Heart left ventricle (tissue), 13 donors: ENCODE data around the gene TMC4.

Experiments
- POLR2A ChIP-seq, 2 donors: fragments of 450-650 bp; IDR thresholded peaks; one replicate each; pipeline ENCODE4 v1.6.1; 2017; ENCODE audit warnings: antibody characterized with exemption in 2 of 2, mild to moderate bottlenecking in 2 of 2, moderate library complexity in 2 of 2
- TF ChIP-seq, protein P1 (sequence below), 12 donors: fragments of 200-600 bp; sonication (generic) in 4 of 12; IDR thresholded peaks; one replicate each; pipeline versions ENCODE4 v1.5.0 to v1.8.0; 2018 to 2022; ENCODE audit warnings: antibody characterized with exemption in 12 of 12, mild to moderate bottlenecking in 5 of 12
- donor health status: ischemic (EF 13 %, LVEDD 7.1; RV severe dilation, severe dysfunction).
- donor health status: DM: no; HTN: yes; CAD: no.
- donor health status: DM: no; HTN: no; CAD: no.
- donor health status: ischemic (EF 25% LVEDD 6.9; RV normal size, moderate dysfunction).
- donor health status: ischemic (EF 25% LVEDD 5.7; RV mildly dilated, moderate dysfunction).
- donor health status: ischemic (EF 35%, LVEDD 5.7; RV mildly dilated, moderate dysfunction).
- donor health status: nonischemic (EF 11% LVEDD 7.7; RV severe dilation, severe dysfunction).
- donor health status: DM: yes; HTN: yes; CAD: no.
- donor health status: PGD.
- donor health status: ischemic (EF 29% LVEDD 5.4; RV normal size, mild dysfunction).
- donor health status: nonischemic (EF 23%, LVEDD 6.1; RV moderate dilation, normal function).

DNA sequence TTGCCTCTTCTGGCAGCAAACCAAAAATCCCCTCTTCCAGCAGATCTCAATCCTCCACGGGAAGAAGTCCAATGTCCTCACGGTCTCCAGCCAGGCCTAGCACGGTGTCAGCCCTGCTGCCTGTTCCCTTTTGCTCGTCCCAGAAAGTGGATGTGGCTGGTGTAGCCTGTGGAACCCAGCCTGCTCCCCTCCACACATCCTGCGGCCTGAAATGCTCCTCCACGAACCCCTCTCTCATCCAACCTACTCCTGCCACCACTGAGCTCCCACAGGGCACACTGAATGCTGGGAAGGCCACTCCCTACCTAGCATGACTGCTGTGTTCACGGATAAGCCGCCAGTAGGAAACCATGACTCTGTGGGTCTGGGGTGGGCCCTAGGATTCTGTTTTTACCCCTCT, 13.4 kb upstream of the TMC4 start:
- TF ChIP-seq, protein P1, sequence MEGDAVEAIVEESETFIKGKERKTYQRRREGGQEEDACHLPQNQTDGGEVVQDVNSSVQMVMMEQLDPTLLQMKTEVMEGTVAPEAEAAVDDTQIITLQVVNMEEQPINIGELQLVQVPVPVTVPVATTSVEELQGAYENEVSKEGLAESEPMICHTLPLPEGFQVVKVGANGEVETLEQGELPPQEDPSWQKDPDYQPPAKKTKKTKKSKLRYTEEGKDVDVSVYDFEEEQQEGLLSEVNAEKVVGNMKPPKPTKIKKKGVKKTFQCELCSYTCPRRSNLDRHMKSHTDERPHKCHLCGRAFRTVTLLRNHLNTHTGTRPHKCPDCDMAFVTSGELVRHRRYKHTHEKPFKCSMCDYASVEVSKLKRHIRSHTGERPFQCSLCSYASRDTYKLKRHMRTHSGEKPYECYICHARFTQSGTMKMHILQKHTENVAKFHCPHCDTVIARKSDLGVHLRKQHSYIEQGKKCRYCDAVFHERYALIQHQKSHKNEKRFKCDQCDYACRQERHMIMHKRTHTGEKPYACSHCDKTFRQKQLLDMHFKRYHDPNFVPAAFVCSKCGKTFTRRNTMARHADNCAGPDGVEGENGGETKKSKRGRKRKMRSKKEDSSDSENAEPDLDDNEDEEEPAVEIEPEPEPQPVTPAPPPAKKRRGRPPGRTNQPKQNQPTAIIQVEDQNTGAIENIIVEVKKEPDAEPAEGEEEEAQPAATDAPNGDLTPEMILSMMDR (IDR thresholded peaks at IDR 0.05) = no peak
- TF ChIP-seq POLR2A (IDR thresholded peaks at IDR 0.05) = no peak
